SIG-M5 (cell line): ENCODE measurements around the gene ALPP.
"Not testable (repeated sequence)": the region's sequence is repeated elsewhere in the genome, so short reads cannot be mapped to it uniquely, and the experiment has no call there.

Experiments used
- DNase-seq: peaks from one replicate; lab custom pipeline; 2025; lab: John Stamatoyannopoulos, UW

The ALPP gene

GRCh38 chr2:232406556-232407310 lies 28.2 kb downstream of the ALPP start, which contains the start of gene ALPG:
ALPG (plus strand) TSS chr2:232406844; CDS start chr2:232406895, 51 bp downstream.
- DNase-seq, result no peak

- DNase-seq, result not testable (repeated sequence)
Observed at GRCh38 chr2:232407428-232408150, 29.0 kb downstream of the ALPP start.

- not testable (repeated sequence) for DNase-seq
Observed at GRCh38 chr2:232408269-232408668, 29.7 kb downstream of the ALPP start.

- not testable (repeated sequence) for DNase-seq
Observed at GRCh38 chr2:232409617-232410016, 31.1 kb downstream of the ALPP start.

- DNase-seq, result no peak
Observed at GRCh38 chr2:232410238-232410900, 31.8 kb downstream of the ALPP start.

GRCh38 chr2:232411901-232412629 lies 33.5 kb downstream of the ALPP start:
- no peak for DNase-seq

- DNase-seq, result no peak
Observed at GRCh38 chr2:232412986-232413385, 34.4 kb downstream of the ALPP start.

GRCh38 chr2:232415138-232415690 lies 36.7 kb downstream of the ALPP start:
- DNase-seq, result no peak

- no peak for DNase-seq
Observed at GRCh38 chr2:232415736-232416520, 37.4 kb downstream of the ALPP start.

- DNase-seq, result no peak
Observed at GRCh38 chr2:232416521-232417470, 38.2 kb downstream of the ALPP start.

GRCh38 chr2:232417489-232417888 lies 38.9 kb downstream of the ALPP start:
- DNase-seq, result no peak

GRCh38 chr2:232418056-232418455 lies 39.5 kb downstream of the ALPP start:
- DNase-seq, result no peak

GRCh38 chr2:232418466-232419244 lies 40.1 kb downstream of the ALPP start:
- DNase-seq, result no peak

GRCh38 chr2:232419245-232420072 lies 40.9 kb downstream of the ALPP start:
- no peak for DNase-seq

GRCh38 chr2:232420073-232420454 lies 41.5 kb downstream of the ALPP start:
- DNase-seq, result no peak

- DNase-seq, result no peak
Observed at GRCh38 chr2:232420463-232421188, 42.1 kb downstream of the ALPP start.

GRCh38 chr2:232421189-232421785 lies 42.7 kb downstream of the ALPP start:
- DNase-seq, result no peak
